Motor neuron (in vitro differentiated cells): Measurements from ENCODE around the gene RABGAP1. TPM values are rescaled to one million over a fixed set of nuclear protein-coding genes. Genes with fewer than 3 reads are reported as not detected.

Experiments
- total RNA-seq, 8 experiments: library from RNA; unstranded; fragments of 300-600 nt; gene quantifications; 2 replicates each; pipeline versions ENCODE4 v1.2.3 to v1.2.4, GENCODE V29; 2022

Gene RABGAP1
- total RNA-seq, 8 experiments from 2014 or later, result 13.0 to 69.2 (median 37.4) TPM

Other genes with a start within 250 kb of the RABGAP1 start
- gene OR1L4, start 217.0 kb upstream of the RABGAP1 start, total RNA-seq, result under 1 TPM in 6 of 8 experiments, not detected in 2; 0.21 to 0.97 (median 0.54) TPM
- under 1 TPM in 3 of 8 experiments, not detected in 5; 0.21 to 0.33 (median 0.23) TPM for gene OR1L6, start 198.7 kb upstream of the RABGAP1 start, total RNA-seq
- gene OR5C1, start 152.1 kb upstream of the RABGAP1 start, total RNA-seq, result under 1 TPM in 2 of 8 experiments, not detected in 6; 0.25 to 0.52 TPM
- 1 to 10 TPM in 2 of 8 experiments, under 1 TPM in 3, not detected in 3; 0.27 to 1.5 (median 0.54) TPM for gene OR1K1, start 140.9 kb upstream of the RABGAP1 start, total RNA-seq
- 10 to 100 TPM; 19.8 to 26.0 (median 21.3) TPM for gene PDCL, start 112.4 kb upstream of the RABGAP1 start, total RNA-seq
- gene RC3H2, start 35.7 kb upstream of the RABGAP1 start, total RNA-seq, result 10 to 100 TPM; 31.6 to 65.3 (median 44.8) TPM
- 10 to 100 TPM in 6 of 8 experiments, 1 to 10 TPM in 2; 9.2 to 16.9 (median 14.0) TPM for gene ZBTB6, start 27.7 kb upstream of the RABGAP1 start, total RNA-seq
- 10 to 100 TPM in 2 of 8 experiments, 1 to 10 TPM in 6; 3.0 to 14.2 (median 9.2) TPM for gene ZBTB26, start 9.5 kb upstream of the RABGAP1 start, total RNA-seq
- 1 to 10 TPM in 3 of 8 experiments, under 1 TPM in 5; 0.27 to 2.7 (median 0.63) TPM for gene GPR21, start 92.6 kb downstream of the RABGAP1 start, total RNA-seq